Activated CD4-positive, alpha-beta T cell treated with anti-CD3 and anti-CD28 coated beads, Interleukin-10, Interleukin-2, amounts not matched to agents 100 ng/mL and 50 ng/mL, durations not matched to agents 16 hours and 8 hours (primary cell): Measurements from ENCODE around the gene ETF1.
A peak's percentile ranks its signal among the peaks of the same experiment; 100 is the strongest.
"Not testable (repeated sequence)": the region's sequence is repeated elsewhere in the genome, so short reads cannot be mapped to it uniquely, and the experiment has no call there.

Experiments used
- DNase-seq: peaks from one replicate; pipeline ENCODE4 v3.0.0-alpha.2; 2020

The ETF1 gene

GRCh38 chr5:138482638-138483037 lies 60.4 kb downstream of the ETF1 start:
- no peak for DNase-seq

DNA sequence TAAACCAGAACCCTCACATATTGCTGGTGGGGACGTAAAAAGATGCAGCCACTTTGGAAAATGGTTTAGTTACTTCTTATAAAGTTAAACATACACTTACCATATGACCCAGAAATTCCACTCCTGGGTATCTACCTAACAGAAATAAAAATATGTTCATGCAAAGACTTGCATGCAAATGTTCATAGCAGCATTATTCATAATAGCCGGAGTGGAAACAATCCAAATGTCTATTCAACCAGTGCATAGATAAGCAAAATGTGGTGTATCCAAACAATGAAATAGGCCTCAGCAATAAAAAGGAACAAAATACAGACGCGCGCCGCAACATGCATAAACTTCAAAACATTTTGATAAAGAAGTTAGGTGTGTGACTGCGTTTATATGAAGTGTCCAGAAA lies 66.1 kb downstream of the ETF1 start:
- DNase-seq: no peak

DNA sequence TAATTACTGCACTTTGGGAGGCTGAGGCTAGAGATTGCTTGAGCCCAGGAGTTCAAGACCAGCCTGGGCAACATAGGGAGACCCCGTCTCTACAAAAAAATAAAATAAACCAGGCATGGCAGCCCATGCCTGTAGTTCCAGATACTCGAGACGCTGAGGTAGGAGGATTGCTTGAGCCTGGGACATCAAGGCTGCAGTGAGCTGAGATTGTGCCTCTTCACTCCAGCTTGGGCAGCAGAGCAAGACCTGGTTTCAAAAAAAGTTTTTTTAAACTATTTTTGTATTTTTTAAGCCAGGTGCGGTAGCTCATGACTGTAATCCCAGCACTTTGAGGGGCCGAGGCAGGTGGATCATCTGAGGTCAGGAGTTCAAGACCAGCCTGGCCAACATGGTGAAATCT lies 69.9 kb downstream of the ETF1 start:
- not testable (repeated sequence) for DNase-seq

DNA sequence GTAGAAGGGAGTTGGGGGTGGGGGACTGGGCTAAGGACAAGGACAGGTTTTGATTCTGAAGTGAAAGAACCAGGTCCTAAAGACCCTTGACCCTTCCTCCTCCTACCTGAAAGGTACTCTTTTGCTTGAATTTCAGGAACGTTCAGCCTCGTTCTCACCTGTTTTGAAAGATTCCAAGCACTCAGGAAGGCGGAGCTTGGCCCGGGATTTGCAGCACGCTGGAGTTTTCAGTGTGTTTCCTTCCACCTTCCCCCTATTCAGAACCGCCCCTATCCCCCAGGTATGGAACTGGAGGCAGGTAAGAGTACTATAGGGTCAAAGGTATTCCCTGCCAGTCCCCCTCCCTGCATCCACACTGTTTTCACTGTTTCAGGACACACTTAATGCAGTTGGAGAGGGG lies 70.7 kb downstream of the ETF1 start:
- DNase-seq: no peak

GRCh38 chr5:138471052-138471361 lies 72.0 kb downstream of the ETF1 start:
- no peak for DNase-seq

DNA sequence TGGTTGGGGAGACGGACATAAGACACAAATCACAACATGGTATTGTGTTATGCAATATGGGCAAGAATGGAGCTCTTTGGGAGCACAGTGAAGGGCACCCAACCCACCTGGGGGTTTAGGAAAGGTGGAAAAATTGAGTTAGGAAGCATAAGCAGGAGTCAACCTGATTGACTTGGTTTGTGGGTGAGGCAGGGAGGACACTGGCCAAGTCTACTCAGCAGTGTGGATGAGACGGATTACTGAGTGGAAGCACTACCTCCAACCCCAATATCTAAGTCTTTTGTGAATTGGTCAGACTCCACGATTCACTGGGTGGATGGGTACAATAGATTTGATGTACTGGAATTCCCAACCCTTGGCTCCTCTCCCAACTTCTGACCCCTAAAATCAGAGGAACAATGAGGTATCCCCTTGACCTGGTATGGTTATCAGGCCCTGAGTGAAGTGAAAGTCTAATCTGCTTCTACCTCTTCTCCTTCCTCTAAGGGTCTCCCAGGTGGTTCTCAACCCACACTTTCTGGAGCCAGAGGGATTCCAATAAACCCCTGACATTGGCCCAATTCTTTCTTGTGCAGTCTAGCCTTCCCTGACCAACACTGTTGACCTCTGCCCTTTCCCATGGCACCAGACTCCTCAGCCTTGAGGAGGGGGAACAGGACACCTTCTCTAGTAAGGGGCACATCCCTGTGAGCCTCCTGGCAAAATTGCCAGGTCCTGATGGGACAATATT lies 72.5 kb downstream of the ETF1 start:
- no peak for DNase-seq

- no peak for DNase-seq
These were observed 73.3 kb downstream of the ETF1 start for GRCh38 chr5:138469540-138470321.

DNA sequence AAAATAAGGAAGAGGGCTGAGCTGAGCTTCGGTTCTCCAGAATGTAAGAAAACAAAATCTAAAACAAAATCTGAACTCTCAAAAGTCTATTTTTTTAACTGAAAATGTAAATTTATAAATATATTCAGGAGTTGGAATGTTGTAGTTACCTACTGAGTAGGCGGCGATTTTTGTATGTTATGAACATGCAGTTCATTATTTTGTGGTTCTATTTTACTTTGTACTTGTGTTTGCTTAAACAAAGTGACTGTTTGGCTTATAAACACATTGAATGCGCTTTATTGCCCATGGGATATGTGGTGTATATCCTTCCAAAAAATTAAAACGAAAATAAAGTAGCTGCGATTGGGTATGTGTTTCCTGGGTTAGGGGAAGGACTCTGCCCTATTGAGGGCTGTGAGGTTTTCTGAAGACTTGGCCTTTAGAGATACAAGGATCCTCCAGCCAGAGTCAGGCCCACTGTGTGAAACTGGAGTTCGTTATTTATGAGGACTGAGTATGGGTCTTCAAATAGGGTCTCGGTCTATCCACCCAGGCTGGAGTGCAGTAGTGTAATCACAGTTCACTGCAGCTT lies 74.0 kb downstream of the ETF1 start:
- DNase-seq: no peak

GRCh38 chr5:138468133-138468965 lies 74.7 kb downstream of the ETF1 start:
- DNase-seq: no peak

GRCh38 chr5:138467711-138468132 lies 75.3 kb downstream of the ETF1 start:
- no peak for DNase-seq

- no peak for DNase-seq
These were observed 75.9 kb downstream of the ETF1 start for GRCh38 chr5:138466900-138467710.

- no peak for DNase-seq
These were observed 76.7 kb downstream of the ETF1 start for GRCh38 chr5:138466125-138466899.

DNA sequence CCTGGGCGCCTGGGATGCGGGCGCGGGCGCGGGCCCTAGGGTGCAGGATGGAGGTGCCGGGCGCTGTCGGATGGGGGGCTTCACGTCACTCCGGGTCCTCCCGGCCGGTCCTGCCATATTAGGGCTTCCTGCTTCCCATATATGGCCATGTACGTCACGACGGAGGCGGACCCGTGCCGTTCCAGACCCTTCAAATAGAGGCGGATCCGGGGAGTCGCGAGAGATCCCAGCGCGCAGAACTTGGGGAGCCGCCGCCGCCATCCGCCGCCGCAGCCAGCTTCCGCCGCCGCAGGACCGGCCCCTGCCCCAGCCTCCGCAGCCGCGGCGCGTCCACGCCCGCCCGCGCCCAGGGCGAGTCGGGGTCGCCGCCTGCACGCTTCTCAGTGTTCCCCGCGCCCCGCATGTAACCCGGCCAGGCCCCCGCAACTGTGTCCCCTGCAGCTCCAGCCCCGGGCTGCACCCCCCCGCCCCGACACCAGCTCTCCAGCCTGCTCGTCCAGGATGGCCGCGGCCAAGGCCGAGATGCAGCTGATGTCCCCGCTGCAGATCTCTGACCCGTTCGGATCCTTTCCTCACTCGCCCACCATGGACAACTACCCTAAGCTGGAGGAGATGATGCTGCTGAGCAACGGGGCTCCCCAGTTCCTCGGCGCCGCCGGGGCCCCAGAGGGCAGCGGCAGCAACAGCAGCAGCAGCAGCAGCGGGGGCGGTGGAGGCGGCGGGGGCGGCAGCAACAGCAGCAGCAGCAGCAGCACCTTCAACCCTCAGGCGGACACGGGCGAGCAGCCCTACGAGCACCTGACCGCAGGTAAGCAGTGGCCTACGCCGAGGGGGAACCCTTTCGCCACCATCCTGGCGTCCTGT lies 77.5 kb downstream of the ETF1 start, which contains the start of gene EGR1:
Gene EGR1, plus strand, starts transcription at position 219 of the 864 bp plus-strand sequence. Its CDS starts 283 bp downstream, at position 502.
- DNase-seq: peak; percentile 95

DNA sequence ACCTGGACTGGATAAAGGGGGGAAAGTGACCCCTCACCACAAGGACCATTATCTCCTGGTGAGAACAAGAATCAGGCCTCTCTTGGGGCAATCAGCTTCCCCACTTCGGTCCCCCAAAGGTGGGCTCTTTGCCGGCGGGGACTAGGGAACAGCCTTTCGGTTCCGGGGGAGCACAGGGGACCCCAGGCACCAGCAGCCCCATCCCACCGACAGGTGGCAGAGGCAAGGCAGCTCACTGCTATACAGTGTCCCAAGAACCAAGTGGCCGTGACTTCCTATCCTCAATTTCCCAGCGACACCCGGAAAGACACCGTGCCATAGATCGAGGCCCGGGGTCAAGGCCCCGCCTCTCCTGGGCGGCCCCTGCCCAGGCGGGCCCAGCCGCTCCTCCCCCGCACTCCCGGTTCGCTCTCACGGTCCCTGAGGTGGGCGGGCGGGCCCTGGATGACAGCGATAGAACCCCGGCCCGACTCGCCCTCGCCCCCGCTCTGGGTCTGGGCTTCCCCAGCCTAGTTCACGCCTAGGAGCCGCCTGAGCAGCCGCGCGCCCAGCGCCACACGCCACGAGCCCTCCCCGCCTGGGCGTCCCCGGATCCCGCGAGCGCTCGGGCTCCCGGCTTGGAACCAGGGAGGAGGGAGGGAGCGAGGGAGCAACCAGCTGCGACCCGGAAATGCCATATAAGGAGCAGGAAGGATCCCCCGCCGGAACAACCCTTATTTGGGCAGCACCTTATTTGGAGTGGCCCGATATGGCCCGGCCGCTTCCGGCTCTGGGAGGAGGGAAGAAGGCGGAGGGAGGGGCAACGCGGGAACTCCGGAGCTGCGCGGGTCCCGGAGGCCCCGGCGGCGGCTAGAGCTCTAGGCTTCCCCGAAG lies 78.4 kb downstream of the ETF1 start:
- DNase-seq: peak; percentile 98

GRCh38 chr5:138464008-138464387 lies 79.0 kb downstream of the ETF1 start:
- DNase-seq: peak; percentile 96

GRCh38 chr5:138463419-138464007 lies 79.5 kb downstream of the ETF1 start:
- DNase-seq: no peak

DNA sequence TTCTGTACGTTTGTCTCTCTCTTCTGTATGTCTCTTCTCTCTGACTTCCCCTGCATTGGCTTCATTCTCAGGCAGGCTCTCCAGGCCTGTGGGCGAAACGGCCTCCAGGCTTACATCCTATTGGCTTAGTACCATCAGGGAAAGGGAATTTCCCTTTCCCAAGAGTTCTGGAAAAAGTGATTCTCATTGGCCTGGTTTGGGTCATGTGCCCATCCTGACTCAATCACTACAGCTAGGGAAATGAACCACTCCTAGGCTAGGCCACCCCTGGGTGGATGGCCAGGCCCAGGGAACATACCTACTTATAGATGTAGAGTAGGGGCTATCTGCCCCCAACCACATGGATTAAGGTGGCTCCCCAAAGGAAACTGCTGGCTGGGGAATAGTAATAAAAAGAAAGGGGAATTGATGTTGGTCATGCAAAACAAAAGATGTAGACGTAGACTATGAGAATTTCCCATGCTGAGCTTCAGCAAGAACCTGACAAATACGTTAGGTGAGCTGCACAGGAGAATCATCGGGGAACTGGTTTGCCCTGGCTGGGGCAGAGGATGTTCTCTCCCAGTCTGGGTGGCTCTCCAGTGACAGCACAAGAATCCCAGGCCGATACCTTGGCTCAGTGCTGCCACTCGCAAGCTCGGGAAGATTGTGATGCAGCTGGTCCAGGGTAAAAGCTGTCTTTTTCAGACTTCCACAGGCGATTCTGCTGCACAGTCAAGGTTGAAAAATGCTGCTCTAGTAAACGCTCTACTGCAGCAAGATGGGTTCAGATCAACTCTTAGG lies 81.5 kb downstream of the ETF1 start:
- no peak for DNase-seq

DNA sequence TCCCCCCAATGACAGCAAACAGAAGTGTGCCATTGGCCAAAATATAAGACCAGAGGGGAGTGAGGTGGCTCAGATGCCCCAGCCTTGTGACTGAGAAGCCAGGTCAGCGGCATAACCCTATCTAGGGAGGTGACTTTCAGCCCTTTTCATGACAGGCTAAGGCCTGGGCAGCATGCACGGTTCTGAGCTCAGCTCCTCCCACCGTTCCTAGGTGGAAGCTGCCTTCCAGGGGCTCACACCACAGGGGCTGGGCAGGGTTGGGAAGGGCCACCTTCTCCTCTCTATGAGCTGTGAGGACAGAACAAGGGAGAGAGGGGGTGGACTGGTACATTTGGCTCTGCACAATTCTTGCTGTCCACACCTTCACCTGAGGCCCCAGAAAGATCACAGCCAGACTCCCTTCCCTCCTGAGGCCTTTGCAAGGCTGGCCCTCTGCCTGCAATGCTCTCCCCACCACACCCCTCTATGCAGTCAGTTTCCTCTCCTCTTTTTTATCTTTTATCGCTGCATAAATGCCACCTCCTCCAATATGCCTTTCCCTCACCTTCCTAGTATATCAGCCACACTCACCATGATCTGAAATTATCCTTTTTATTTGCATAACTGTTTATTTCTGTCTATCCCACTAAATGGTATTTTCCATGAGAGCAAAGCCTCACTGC lies 82.9 kb downstream of the ETF1 start:
- DNase-seq: no peak
